Natural killer cell (primary cell): Measurements from ENCODE around the gene MMP20. TPM values are rescaled to one million over a fixed set of nuclear protein-coding genes. Genes with fewer than 3 reads are reported as not detected.

ENCODE experiments used
- ATAC-seq, 3 donors: fragments of 150-1000 bp in 2 of 3; fragments of 200-7000 bp in 1 of 3; cut with Tn5 transposase; 1 replicate in 1 of 3; 2 replicates in 2 of 3; pipeline ENCODE4 v1.10.0; 2021; ENCODE audit warnings: mild to moderate bottlenecking in 2 of 3, moderate library complexity in 2 of 3
- DNase-seq, 2 donors: peaks; one replicate each; pipeline versions ENCODE4 v3.0.0 to v3.0.0-alpha.2; 2013 to 2021; ENCODE audit warnings: mixed read lengths in 1 of 2
- H3K27ac ChIP-seq: one replicate; pipeline ENCODE4 v1.5.1; 2013; ENCODE audit warnings: mild to moderate bottlenecking, low read length
- H3K27me3 ChIP-seq: one replicate; pipeline ENCODE4 v1.6.1; 2013; ENCODE audit warnings: low read length; ENCODE audit not compliant: control insufficient read depth, insufficient read depth
- H3K36me3 ChIP-seq: one replicate; pipeline ENCODE4 v1.6.1; 2013; ENCODE audit warnings: low read length; ENCODE audit not compliant: control insufficient read depth, insufficient read depth
- H3K4me1 ChIP-seq: one replicate; pipeline ENCODE4 v1.6.1; 2013; ENCODE audit warnings: low read length; ENCODE audit not compliant: control insufficient read depth, insufficient read depth
- H3K4me3 ChIP-seq: one replicate; pipeline ENCODE4 v1.5.1; 2013; ENCODE audit warnings: low read length
- H3K9me3 ChIP-seq: one replicate; pipeline ENCODE4 v1.6.1; 2013; ENCODE audit warnings: low read length; ENCODE audit not compliant: control insufficient read depth, insufficient read depth
- H3K27ac Mint-ChIP-seq, 2 donors: one replicate each; pipeline ENCODE4 v1.8.0; 2022; ENCODE audit warnings: mild to moderate bottlenecking in 2 of 2, mixed read lengths in 2 of 2, moderate library complexity in 1 of 2
- H3K27me3 Mint-ChIP-seq, 2 donors: one replicate each; pipeline ENCODE4 v1.8.0; 2022; ENCODE audit warnings: low read depth in 2 of 2, mixed read lengths in 2 of 2
- H3K36me3 Mint-ChIP-seq: one replicate; pipeline ENCODE4 v1.8.0; 2022; ENCODE audit warnings: mixed read lengths
- H3K4me1 Mint-ChIP-seq, 2 donors: one replicate each; pipeline ENCODE4 v1.8.0; 2022; ENCODE audit warnings: mixed read lengths in 2 of 2
- H3K4me3 Mint-ChIP-seq: one replicate; pipeline ENCODE4 v1.8.0; 2022; ENCODE audit warnings: mild to moderate bottlenecking, moderate library complexity, mixed read lengths
- H3K9me3 Mint-ChIP-seq, 2 donors: one replicate each; pipeline ENCODE4 v1.8.0; 2022; ENCODE audit warnings: mixed read lengths in 2 of 2
- CTCF ChIP-seq: fragments of 200-600 bp; IDR thresholded peaks from one replicate; pipeline ENCODE4 v1.8.0; 2022; ENCODE audit warnings: antibody characterized with exemption
- WGBS: methylation state at CpG from one replicate; pipeline ENCODE4 v1.1.7; 2013; ENCODE audit warnings: missing lambda C conversion rate; ENCODE audit not compliant: insufficient coverage; 5-methylcytosine and 5-hydroxymethylcytosine counted together
- intact Hi-C: fragments of 100-400 bp; cut with micrococcal nuclease; formaldehyde crosslinking; loops from one replicate; pipeline ENCODE4 v1.14.2; 2022
- total RNA-seq, 4 donors: library from RNA; stranded (reverse); fragments of 120-200 nt in 1 of 4; gene quantifications; one replicate each; pipeline versions ENCODE4 v1.2.3 to v1.2.4, GENCODE V29; 2013 to 2022

The MMP20 gene, protein sequence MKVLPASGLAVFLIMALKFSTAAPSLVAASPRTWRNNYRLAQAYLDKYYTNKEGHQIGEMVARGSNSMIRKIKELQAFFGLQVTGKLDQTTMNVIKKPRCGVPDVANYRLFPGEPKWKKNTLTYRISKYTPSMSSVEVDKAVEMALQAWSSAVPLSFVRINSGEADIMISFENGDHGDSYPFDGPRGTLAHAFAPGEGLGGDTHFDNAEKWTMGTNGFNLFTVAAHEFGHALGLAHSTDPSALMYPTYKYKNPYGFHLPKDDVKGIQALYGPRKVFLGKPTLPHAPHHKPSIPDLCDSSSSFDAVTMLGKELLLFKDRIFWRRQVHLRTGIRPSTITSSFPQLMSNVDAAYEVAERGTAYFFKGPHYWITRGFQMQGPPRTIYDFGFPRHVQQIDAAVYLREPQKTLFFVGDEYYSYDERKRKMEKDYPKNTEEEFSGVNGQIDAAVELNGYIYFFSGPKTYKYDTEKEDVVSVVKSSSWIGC
- not detected for total RNA-seq
- total RNA-seq (2013), result not detected

GRCh38 chr11:102625177-102625576 is at the start of gene MMP20:
Gene MMP20, minus strand, starts transcription at chr11:102625332. Its CDS starts 13 bp downstream, at chr11:102625319.
- no peak for ATAC-seq
- H3K36me3 Mint-ChIP-seq, result no peaks in the 10 kb centered on the region
- intact Hi-C loops, result no loop called here
- DNase-seq, result no peak
- Histone ChIP-seq H3K27me3 (peaks cover 2% of the 10 kb centered on the region), H3K36me3 (no peaks in the 10 kb centered on the region), H3K27ac (no peak within 1 kb of the TSS), H3K9me3 (no peaks in the 10 kb centered on the region), H3K4me1 (no peaks in the 10 kb centered on the region), H3K4me3 (no peak within 1 kb of the TSS)
- TF ChIP-seq CTCF, result no peak
- no peak within 1 kb of the TSS for H3K27ac Mint-ChIP-seq
- 90% methylated on average over 5 of the region's 5 CpGs for whole genome bisulfite sequencing
- H3K9me3 Mint-ChIP-seq, result no peaks in the 10 kb centered on the region
- no peaks in the 10 kb centered on the region for H3K4me1 Mint-ChIP-seq
- H3K27me3 Mint-ChIP-seq, result peaks cover 11 to 34% of the 10 kb centered on the region in 2 donors
- H3K4me3 Mint-ChIP-seq, result no peak within 1 kb of the TSS

GRCh38 chr11:102669664-102670063 is 44.5 kb upstream of the MMP20 start:
- Mint-ChIP-seq H3K9me3 (no peaks in the 10 kb centered on the region), H3K4me1 (no peaks in the 10 kb centered on the region), H3K36me3 (no peaks in the 10 kb centered on the region), H3K4me3 (no peak overlapping the region), H3K27ac (no peak overlapping the region), H3K27me3 (peaks cover 10% of the 10 kb centered on the region in 2 donors)
- no peaks in the 10 kb centered on the region for H3K9me3 ChIP-seq
- TF ChIP-seq CTCF, result no peak
- no peaks in the 10 kb centered on the region for H3K27me3 ChIP-seq
- intact Hi-C loops, result no loop called here
- DNase-seq, result no peak
- H3K4me1 ChIP-seq, result no peaks in the 10 kb centered on the region
- no peaks in the 10 kb centered on the region for H3K36me3 ChIP-seq
- WGBS, result 75% methylated on average over 2 of the region's 3 CpGs
- no peak for ATAC-seq
- H3K27ac ChIP-seq, result no peak overlapping the region
- H3K4me3 ChIP-seq, result no peak overlapping the region

DNA sequence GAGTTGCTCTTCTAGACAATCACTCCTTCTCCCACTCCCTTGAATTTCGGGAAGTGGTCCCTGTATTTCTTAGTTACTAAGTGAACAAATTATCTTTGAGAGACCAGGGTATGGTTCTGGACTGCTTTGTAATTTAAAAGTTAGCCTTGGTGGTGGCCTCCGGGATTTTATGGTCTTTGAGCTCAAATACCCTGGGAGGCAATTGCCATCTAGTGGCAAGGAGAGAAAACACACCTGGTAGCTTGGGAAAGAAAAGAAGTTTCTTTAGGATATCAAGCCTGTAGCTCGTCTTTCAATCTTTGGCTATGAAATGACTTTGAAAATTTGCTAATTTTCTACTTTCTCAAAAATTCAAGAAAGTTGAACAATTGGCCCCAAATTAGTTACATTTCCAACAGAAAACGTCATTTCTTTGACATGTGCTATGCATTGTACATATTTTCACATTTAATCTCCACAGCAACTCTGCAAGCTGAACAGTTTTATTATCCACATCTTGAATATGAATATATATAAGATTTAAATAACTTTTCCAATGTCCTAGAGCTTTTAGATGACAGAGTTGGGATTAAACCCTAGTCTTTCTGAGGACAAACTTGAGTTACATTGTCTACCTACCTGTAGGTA is 41.3 kb upstream of the MMP20 start:
- Mint-ChIP-seq H3K36me3 (no peaks in the 10 kb centered on the region), H3K4me3 (no peak overlapping the region), H3K27ac (no peak overlapping the region), H3K9me3 (no peaks in the 10 kb centered on the region), H3K27me3 (peaks cover 0 to 6% of the 10 kb centered on the region in 2 donors), H3K4me1 (no peaks in the 10 kb centered on the region)
- no peak overlapping the region for H3K4me3 ChIP-seq
- WGBS, result 11% methylated on average over 3 of the region's 4 CpGs
- peak in 1 of 2 donors; percentile 61 for DNase-seq
- H3K27ac ChIP-seq, result no peak overlapping the region
- ATAC-seq, result peak in 1 of 3 donors; percentile 44
- no peaks in the 10 kb centered on the region for H3K27me3 ChIP-seq
- no peaks in the 10 kb centered on the region for H3K9me3 ChIP-seq
- no peaks in the 10 kb centered on the region for H3K36me3 ChIP-seq
- H3K4me1 ChIP-seq, result no peaks in the 10 kb centered on the region
- intact Hi-C loops, result loop anchor here (2.0 kb wide), 2 partner anchors 326 to 376 kb away; no protein-coding TSS in a partner anchor
- peak; percentile 58 for TF ChIP-seq CTCF
